Measurements from ENCODE around the gene GPR137B. TPM values are rescaled to one million over a fixed set of nuclear protein-coding genes. Genes with fewer than 3 reads are reported as not detected.

The GPR137B gene
- total RNA-seq, 2 experiments from 2014 or later, result 4.9 to 5.0 TPM

DNA sequence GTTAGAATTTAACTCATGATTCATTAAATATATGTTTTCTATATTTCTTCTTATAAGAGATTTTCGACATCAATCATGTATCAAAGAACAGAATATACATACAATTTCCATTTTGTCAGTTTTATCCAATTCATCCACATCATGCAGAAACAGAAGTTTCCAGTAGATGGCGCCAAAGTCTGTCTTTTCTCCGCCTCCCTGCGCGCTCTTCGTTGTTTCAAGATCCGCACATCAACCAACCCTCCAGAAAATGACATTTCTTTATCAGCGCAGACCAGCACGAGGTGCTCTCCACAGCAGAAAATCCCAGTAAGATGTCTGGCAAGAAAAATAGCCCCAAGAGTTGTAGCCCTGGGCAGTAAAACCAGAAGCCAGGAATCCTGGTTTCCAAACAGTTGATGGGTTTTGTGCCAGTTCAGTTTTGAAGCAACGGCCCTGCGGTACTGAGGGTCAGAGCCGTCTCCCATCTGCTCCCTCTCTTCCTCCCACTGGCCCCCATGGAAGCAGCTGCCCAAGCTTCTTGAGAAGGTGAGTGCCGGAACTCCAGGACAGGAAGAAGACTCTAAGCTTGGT, 38.6 kb upstream of the GPR137B start:
- peaks cover 2% of the 10 kb centered on the region for H3K27me3 Mint-ChIP-seq (ENCODE audit: low read depth)
- H3K4me3 Mint-ChIP-seq, result no peak overlapping the region
- no peaks in the 10 kb centered on the region for H3K9me3 Mint-ChIP-seq (ENCODE audit: insufficient read depth)
- ATAC-seq (peak; percentile 57), DNase-seq (peak; percentile 74)
- ChIA-PET POLR2A (no interaction called here), CTCF (interaction anchor here (0.7 to 1.4 kb wide), 6 partner anchors 86 to 406 kb away, joined by 3 to 5 read pairs (median 3); partner anchors contain the start of gene EDARADD)
- peaks cover 8% of the 10 kb centered on the region for H3K4me1 Mint-ChIP-seq (ENCODE audit: low read depth)
- H3K27ac Mint-ChIP-seq, result no peak overlapping the region
- no peaks in the 10 kb centered on the region for H3K36me3 Mint-ChIP-seq (ENCODE audit: low read depth)

DNA sequence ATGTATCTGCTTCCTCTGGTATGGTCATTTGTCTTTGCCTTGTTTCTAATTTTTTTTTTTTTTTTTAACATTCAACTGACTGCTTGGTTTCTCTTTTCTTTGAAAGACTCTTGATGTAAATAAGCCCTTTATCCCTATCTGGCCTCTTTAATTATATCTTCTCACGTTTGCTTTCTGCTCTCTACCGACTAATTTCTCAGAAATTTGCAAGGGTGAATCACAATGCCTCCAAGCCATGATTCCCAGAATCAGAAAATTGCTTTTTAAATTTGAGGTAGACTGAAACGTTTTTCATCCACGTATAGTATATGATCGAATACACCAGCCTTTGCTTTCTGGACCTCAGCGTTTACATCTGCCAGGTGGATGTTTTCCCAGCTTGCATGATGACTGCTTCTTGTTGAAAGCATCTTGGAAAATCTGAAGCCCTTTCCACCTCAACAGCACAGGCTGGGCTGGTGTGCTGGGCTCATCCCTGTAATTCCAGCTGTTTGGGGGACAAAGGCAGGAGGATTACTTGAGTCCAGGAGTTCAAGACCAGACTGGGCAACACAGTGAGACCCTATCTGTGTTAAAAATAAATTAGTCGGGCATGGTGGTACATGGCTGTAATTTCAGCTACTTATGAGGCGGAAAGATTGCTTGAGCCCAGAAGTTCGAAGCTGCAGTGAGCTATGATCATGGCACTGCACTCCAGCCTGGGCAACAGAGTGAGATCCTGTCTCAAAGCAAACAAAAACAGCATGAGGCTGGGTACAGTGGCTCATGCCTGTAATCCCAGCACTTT, 35.0 kb upstream of the GPR137B start:
- no peak for DNase-seq
- ATAC-seq, result no peak
- peaks cover 2% of the 10 kb centered on the region for H3K27me3 Mint-ChIP-seq (ENCODE audit: low read depth)
- H3K4me3 Mint-ChIP-seq, result no peak overlapping the region
- H3K27ac Mint-ChIP-seq, result no peak overlapping the region
- ChIA-PET POLR2A (no interaction called here), CTCF (interaction anchor here (0.7 to 2.0 kb wide), 4 partner anchors 36 to 381 kb away, joined by 3 to 6 read pairs (median 3); no protein-coding TSS in a partner anchor)
- no peaks in the 10 kb centered on the region for H3K9me3 Mint-ChIP-seq (ENCODE audit: insufficient read depth)
- H3K4me1 Mint-ChIP-seq (ENCODE audit: low read depth), result peaks cover 8% of the 10 kb centered on the region
- no peaks in the 10 kb centered on the region for H3K36me3 Mint-ChIP-seq (ENCODE audit: low read depth)

DNA sequence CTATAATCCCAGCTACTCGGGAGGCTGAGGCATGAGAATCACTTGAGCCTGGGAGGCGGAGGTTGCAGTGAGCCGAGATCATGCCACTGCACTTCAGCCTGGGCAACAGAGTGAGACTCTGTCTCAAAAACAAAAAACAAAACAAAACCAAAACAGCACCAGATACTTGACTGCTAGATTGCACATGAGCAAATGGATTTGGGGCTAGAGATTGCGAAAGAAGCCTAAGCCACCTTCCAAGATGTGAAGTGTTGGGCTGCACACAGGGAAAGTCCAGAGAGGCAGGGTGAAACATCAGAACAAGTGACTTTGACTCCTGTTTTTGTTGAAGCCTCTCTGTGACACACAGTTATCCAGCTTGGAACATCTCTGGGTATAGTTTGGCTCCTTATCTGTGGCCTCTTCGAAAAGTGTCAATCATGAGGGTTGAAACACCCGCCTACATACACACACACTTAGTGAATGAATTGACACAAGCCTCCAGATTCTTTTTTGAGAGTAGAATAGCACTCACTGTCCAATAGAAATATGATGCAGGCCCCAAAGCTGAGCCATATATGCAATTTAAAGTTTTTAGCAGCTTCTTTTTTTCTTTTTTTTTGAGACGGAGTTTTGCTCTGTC, 34.2 kb upstream of the GPR137B start:
- Mint-ChIP-seq H3K27ac (no peak overlapping the region), H3K9me3 (ENCODE audit: insufficient read depth) (no peaks in the 10 kb centered on the region), H3K27me3 (ENCODE audit: low read depth) (peaks cover 2% of the 10 kb centered on the region), H3K4me1 (ENCODE audit: low read depth) (peaks cover 8% of the 10 kb centered on the region), H3K36me3 (ENCODE audit: low read depth) (no peaks in the 10 kb centered on the region), H3K4me3 (no peak overlapping the region)
- ChIA-PET CTCF (interaction anchor here (0.7 to 2.0 kb wide), 8 partner anchors 13 to 409 kb away, joined by 3 to 6 read pairs (median 4); no protein-coding TSS in a partner anchor), POLR2A (no interaction called here)
- ATAC-seq, result no peak
- no peak for DNase-seq

DNA sequence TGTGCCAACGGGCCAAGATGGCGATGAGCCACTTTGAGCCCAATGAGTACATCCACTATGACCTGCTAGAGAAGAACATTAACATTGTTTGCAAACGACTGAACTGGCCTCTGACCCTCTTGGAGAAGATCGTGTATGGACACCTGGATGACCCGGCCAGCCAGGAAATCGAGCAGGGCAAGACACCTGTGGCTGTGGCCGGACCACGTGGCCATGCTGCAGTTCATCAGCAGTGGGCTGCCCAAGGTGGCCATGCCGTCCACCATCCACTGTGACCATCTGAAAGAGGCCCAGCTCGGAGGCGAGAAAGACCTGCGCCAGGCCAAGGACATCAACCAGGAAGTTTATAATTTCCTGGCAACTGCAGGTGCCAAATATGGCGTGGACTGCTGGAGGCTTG, 32.2 kb upstream of the GPR137B start:
- POLR2A ChIA-PET, result no interaction called here
- no peak for DNase-seq

DNA sequence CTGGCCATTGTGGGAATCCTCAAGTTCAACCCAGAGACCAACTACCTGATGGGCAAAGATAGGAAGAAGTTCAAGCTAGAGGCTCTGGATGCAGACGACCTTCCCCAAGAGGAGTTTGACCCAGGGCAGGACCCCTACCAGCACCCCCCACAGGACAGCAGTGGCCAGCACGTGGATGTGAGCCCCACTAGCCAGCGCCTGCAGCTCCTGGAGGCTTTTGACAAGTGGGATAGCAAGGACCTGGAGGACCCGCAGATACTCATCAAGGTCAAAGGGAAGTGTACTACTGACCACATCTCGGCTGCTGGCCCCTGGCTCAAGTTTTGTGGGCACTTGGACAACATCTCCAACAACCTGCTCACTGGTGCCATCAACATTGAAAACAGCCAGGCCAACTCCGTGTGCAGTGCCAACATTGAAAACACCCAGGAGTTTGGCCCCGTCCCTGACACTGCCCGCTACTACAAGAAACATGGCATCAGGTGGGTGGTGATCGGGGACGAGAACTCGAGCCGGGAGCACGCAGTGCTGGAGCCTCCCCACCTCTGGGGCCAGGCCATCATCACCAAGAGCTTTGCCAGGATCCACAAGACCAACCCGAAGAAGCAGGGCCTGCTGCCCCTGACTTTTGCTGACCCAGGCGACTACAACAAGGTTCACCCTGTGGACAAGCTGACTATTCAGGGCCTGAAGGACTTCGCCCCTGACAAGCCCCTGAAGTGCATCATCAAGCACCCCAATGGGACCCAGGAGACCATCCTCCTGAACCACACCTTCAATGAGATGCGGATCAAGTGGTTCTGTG, 30.6 kb upstream of the GPR137B start:
- no peak for DNase-seq
- Mint-ChIP-seq H3K27ac (no peak overlapping the region), H3K9me3 (ENCODE audit: insufficient read depth) (no peaks in the 10 kb centered on the region), H3K4me3 (no peak overlapping the region), H3K27me3 (ENCODE audit: low read depth) (peaks cover 3% of the 10 kb centered on the region), H3K4me1 (ENCODE audit: low read depth) (peaks cover 5% of the 10 kb centered on the region), H3K36me3 (ENCODE audit: low read depth) (no peaks in the 10 kb centered on the region)
- no peak for ATAC-seq
- CTCF ChIA-PET, result interaction anchor here (0.6 to 2.4 kb wide), 3 partner anchors 23 to 378 kb away, joined by 3 to 7 read pairs (median 3); no protein-coding TSS in a partner anchor
- POLR2A ChIA-PET, result no interaction called here

More for the DNA sequence above, 32.2 kb upstream of the GPR137B start:
- H3K9me3 Mint-ChIP-seq (ENCODE audit: insufficient read depth), result no peaks in the 10 kb centered on the region
- CTCF ChIA-PET, result interaction anchor here (2.4 kb wide), 1 partner anchor 341 kb away, joined by 7 read pairs; no protein-coding TSS in a partner anchor
- no peak overlapping the region for H3K27ac Mint-ChIP-seq
- H3K36me3 Mint-ChIP-seq (ENCODE audit: low read depth), result no peaks in the 10 kb centered on the region
- H3K4me3 Mint-ChIP-seq, result no peak overlapping the region
- peaks cover 6% of the 10 kb centered on the region for H3K4me1 Mint-ChIP-seq (ENCODE audit: low read depth)
- peaks cover 3% of the 10 kb centered on the region for H3K27me3 Mint-ChIP-seq (ENCODE audit: low read depth)
- no peak for ATAC-seq

DNA sequence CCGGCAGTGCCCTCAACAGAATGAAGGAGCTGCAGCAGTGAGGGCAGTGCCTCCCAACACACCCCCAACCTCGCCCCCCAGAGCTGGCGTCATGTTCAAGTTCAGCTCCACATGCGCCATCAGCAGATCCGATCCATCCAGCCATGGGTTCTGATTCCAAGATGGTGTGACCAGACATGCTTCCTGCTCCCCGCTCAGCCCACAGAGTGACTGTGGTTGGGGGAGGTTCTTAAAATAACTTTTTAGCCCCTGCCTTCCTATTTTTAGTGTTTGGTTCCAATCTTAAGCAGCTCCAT, 30.1 kb upstream of the GPR137B start:
- Mint-ChIP-seq H3K4me3 (no peak overlapping the region), H3K36me3 (ENCODE audit: low read depth) (no peaks in the 10 kb centered on the region), H3K9me3 (ENCODE audit: insufficient read depth) (no peaks in the 10 kb centered on the region), H3K4me1 (ENCODE audit: low read depth) (no peaks in the 10 kb centered on the region), H3K27me3 (ENCODE audit: low read depth) (peaks cover 3% of the 10 kb centered on the region), H3K27ac (no peak overlapping the region)
- ChIA-PET CTCF (interaction anchor here (0.6 to 2.4 kb wide), 2 partner anchors 339 to 378 kb away, joined by 3 to 7 read pairs; no protein-coding TSS in a partner anchor), POLR2A (no interaction called here)
- no peak for DNase-seq
- ATAC-seq, result no peak

DNA sequence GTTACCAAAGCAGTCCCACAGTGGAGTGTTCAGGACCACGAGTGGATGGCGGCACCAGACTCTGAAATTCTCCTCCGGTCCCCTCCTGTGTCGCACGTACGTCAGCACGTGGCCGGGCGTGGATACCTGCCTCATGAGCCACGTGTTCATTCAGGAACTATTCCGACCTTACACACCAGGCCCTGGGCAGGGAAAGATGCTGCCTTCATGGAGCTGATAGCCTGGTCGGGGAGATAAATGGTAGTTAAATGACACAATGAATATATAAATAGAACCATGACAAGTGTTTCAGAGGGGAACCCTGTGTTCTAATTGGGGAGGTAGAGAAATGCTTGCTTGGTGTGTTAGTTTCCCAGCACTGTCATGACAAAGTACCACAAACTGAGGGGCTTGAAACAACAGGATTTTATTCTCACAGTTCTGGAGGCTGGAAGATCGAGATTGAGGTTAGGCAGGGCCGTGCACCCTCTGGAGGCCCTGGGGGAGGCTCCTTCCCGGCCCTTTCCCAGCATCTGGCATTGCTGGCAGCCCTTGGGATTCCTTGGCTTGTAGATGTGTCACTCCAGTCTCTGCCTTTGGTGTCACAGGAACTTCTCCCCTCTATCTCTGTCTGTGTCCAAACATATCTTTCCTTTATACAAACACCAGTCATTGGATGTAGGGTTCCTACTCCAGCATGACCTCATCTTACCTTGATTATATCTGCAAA, 28.9 kb upstream of the GPR137B start:
- POLR2A ChIA-PET, result interaction anchor here (0.7 kb wide), 1 partner anchor 603 kb away, joined by 3 read pairs; no protein-coding TSS in a partner anchor
- H3K4me3 Mint-ChIP-seq, result no peak overlapping the region
- CTCF ChIA-PET, result no interaction called here

DNA sequence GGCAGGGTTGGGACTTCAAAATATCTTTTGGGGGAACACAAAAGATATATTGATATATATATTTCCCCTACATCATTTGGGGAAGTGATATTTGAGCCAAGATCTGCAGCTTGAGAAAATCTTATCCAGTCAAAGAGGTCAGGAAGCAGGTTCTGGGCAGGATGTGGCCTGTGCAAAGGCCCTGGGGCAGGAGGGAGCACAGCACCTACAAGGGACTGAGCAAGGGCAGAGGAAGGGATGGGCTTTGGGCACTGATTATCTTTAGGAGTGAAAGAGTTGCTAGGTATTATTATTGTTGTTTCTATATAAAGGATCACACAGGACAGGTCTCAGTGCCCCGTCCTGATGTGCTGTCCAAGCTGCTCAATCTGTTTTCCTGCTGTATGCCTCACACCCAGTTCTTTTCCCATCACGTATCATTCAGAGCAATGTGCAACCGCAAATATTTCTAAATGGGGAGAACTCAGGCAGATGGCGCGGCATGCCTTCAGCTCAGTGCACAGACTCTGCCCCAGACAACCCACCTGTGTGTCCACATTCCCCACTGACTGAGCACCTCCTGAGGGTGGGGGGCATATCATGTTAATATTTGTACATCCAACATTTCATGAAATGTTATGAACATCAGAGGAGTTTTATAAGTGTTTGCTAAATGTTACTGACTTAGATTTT, 28.1 kb upstream of the GPR137B start:
- DNase-seq, result no peak
- Mint-ChIP-seq H3K36me3 (ENCODE audit: low read depth) (no peaks in the 10 kb centered on the region), H3K4me3 (no peak overlapping the region), H3K9me3 (ENCODE audit: insufficient read depth) (no peaks in the 10 kb centered on the region), H3K27ac (no peak overlapping the region), H3K4me1 (ENCODE audit: low read depth) (no peaks in the 10 kb centered on the region), H3K27me3 (ENCODE audit: low read depth) (peaks cover 10% of the 10 kb centered on the region)
- no peak for ATAC-seq
- ChIA-PET POLR2A (no interaction called here), CTCF (no interaction called here)

More for the DNA sequence above, 28.9 kb upstream of the GPR137B start:
- Mint-ChIP-seq H3K4me1 (ENCODE audit: low read depth) (no peaks in the 10 kb centered on the region), H3K27ac (no peak overlapping the region), H3K9me3 (ENCODE audit: insufficient read depth) (no peaks in the 10 kb centered on the region), H3K36me3 (ENCODE audit: low read depth) (no peaks in the 10 kb centered on the region), H3K27me3 (ENCODE audit: low read depth) (peaks cover 9% of the 10 kb centered on the region)
- ATAC-seq, result no peak
- DNase-seq, result no peak

DNA sequence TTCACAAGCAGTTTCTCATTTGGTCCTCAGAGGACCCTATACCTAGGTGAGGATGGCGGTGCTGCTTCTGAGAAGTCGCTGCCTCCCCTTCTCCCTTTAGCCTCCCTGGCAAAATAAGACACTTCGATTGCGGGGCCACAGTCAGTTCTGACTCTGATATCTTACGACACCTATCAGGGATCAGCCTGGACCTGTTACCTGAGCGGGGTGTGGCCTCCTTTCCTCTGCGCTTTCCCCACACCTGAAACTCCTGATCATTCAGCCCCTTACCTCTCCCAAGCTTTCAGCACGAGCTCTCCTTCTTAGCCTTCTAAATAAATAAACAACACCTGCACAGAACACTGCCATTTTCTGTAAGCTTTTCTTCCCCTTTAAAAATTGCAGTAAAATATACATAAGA, 24.6 kb upstream of the GPR137B start:
- Mint-ChIP-seq H3K36me3 (ENCODE audit: low read depth) (no peaks in the 10 kb centered on the region), H3K27ac (no peak overlapping the region), H3K4me3 (no peak overlapping the region), H3K4me1 (ENCODE audit: low read depth) (peaks cover 26% of the 10 kb centered on the region), H3K27me3 (ENCODE audit: low read depth) (peaks cover 16% of the 10 kb centered on the region), H3K9me3 (ENCODE audit: insufficient read depth) (no peaks in the 10 kb centered on the region)
- ChIA-PET POLR2A (no interaction called here), CTCF (no interaction called here)
- no peak for ATAC-seq
- DNase-seq, result no peak

DNA sequence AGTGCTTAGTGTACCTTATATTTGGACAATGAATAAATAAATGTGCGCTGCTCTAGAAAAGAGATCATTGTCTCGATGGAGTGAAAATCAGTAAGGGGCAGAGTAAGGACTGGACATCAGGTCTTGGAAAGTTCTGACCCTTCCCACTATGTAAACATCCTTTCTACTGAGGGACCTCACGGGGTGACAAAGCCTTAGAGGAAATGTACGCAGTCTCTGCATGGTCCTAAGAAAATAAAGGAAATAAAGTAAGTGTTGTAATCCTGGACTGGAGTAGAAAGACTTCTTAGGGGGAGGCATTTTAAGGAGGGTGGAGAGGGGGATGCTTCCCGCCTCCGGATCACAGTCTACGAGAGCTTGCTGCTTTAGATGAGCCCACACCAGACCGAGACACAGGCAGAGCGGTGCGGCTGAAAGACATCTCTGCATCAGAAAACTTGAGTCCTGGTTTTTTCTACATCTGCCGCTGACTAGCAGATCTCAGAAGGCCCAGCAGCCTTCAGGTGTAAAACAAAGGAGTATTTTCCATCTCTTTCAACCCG, 22.3 kb upstream of the GPR137B start:
- Mint-ChIP-seq H3K27ac (peak overlapping the region; percentile 41), H3K4me1 (ENCODE audit: low read depth) (peaks cover 26% of the 10 kb centered on the region), H3K4me3 (no peak overlapping the region), H3K9me3 (ENCODE audit: insufficient read depth) (no peaks in the 10 kb centered on the region), H3K36me3 (ENCODE audit: low read depth) (no peaks in the 10 kb centered on the region), H3K27me3 (ENCODE audit: low read depth) (peaks cover 14% of the 10 kb centered on the region)
- POLR2A ChIA-PET, result no interaction called here
- no peak for ATAC-seq
- DNase-seq, result no peak
- CTCF ChIA-PET, result no interaction called here
